CD4-positive, alpha-beta T cell (primary cell): ENCODE measurements around the gene EVPL. TPM values are rescaled to one million over a fixed set of nuclear protein-coding genes. Genes with fewer than 3 reads are reported as not detected.
"Not testable (repeated sequence)": the region's sequence is repeated elsewhere in the genome, so short reads cannot be mapped to it uniquely, and the experiment has no call there.

Experiments
- ATAC-seq: fragments of 200-7000 bp; cut with Tn5 transposase; one replicate; pipeline ENCODE4 v1.10.0; 2022; ENCODE audit warnings: mild to moderate bottlenecking; ENCODE audit not compliant: poor library complexity
- CTCF ChIA-PET: fragments of 350-600 bp; sonication (Branson Sonifier 250); formaldehyde crosslinking; loops from one replicate; lab custom pipeline; 2021; ENCODE audit warnings: antibody characterized with exemption, inconsistent platforms; lab: Charles Lee
- POLR2A ChIA-PET: fragments of 350-600 bp; sonication (Branson Sonifier 250); formaldehyde crosslinking; loops from one replicate; lab custom pipeline; 2021; ENCODE audit warnings: antibody characterized with exemption, inconsistent platforms; lab: Charles Lee
- DNase-seq, 14 experiments: peaks; one replicate each; pipeline ENCODE4 v3.0.0-alpha.2; 2013 to 2020; ENCODE audit warnings: mixed read lengths in 2 of 14
- H3K27ac ChIP-seq, 2 donors: one replicate each; pipeline versions ENCODE4 v1.5.1 to v1.7.0; 2013; ENCODE audit warnings: low read length in 2 of 2, low read depth in 1 of 2, mild to moderate bottlenecking in 1 of 2
- H3K27me3 ChIP-seq, 2 experiments: 1 replicate in 1 of 2; 2 replicates in 1 of 2; pipeline versions ENCODE4 v1.6.1 to v1.7.0; 2013; ENCODE audit warnings: low read length in 2 of 2, control low read depth in 1 of 2, mild to moderate bottlenecking in 1 of 2, moderate library complexity in 1 of 2; ENCODE audit not compliant: insufficient read depth in 2 of 2, control insufficient read depth in 1 of 2
- H3K36me3 ChIP-seq: one replicate; pipeline ENCODE4 v1.6.1; 2013; ENCODE audit warnings: low read length, control low read depth; ENCODE audit not compliant: insufficient read depth
- H3K4me1 ChIP-seq: one replicate; pipeline ENCODE4 v1.6.1; 2013; ENCODE audit warnings: low read length, control low read depth; ENCODE audit not compliant: insufficient read depth
- H3K4me3 ChIP-seq: one replicate; pipeline ENCODE4 v1.5.1; 2013; ENCODE audit warnings: mild to moderate bottlenecking, low read length, moderate library complexity
- H3K9me3 ChIP-seq, 2 experiments: 1 replicate in 1 of 2; 2 replicates in 1 of 2; pipeline versions ENCODE4 v1.6.1 to v1.7.0; 2013; ENCODE audit warnings: low read length in 2 of 2, mild to moderate bottlenecking in 2 of 2, control low read depth in 1 of 2, moderate library complexity in 1 of 2; ENCODE audit not compliant: control insufficient read depth in 1 of 2, insufficient read depth in 1 of 2
- H3K27ac Mint-ChIP-seq: one replicate; pipeline ENCODE4 v1.8.0; 2020; ENCODE audit warnings: mixed read lengths
- H3K27me3 Mint-ChIP-seq: one replicate; pipeline ENCODE4 v1.8.0; 2021; ENCODE audit warnings: mixed read lengths
- H3K36me3 Mint-ChIP-seq: one replicate; pipeline ENCODE4 v1.8.0; 2021; ENCODE audit warnings: low read depth, mixed read lengths
- H3K4me1 Mint-ChIP-seq: one replicate; pipeline ENCODE4 v1.8.0; 2021; ENCODE audit warnings: low read depth, mixed read lengths
- H3K4me3 Mint-ChIP-seq: one replicate; pipeline ENCODE4 v1.8.0; 2020; ENCODE audit warnings: mild to moderate bottlenecking, mixed read lengths
- H3K9me3 Mint-ChIP-seq: one replicate; pipeline ENCODE4 v1.8.0; 2020; ENCODE audit warnings: mixed read lengths
- intact Hi-C, 2 experiments: fragments of 100-400 bp; cut with DNase I in 1 of 2; cut with micrococcal nuclease in 1 of 2; formaldehyde crosslinking; loops; one replicate each; pipeline versions ENCODE4 v1.15.1 to v1.9.0; 2023 to 2025; cut with DNase I, micrococcal nuclease
- total RNA-seq, 174 experiments: library from RNA in 2 of 174; stranded (reverse) in 2 of 174; gene quantifications; one replicate each; pipeline ENCODE4 v1.2.3 and lab custom pipeline; 2021 to 2026
- TF ChIP-seq, protein P1 (sequence below): fragments of 200-600 bp; IDR thresholded peaks from one replicate; pipeline ENCODE4 v1.8.0; 2022; ENCODE audit warnings: antibody characterized with exemption, mild to moderate bottlenecking

EVPL gene
- total RNA-seq, 2 experiments from 2014 or later: 0.14 to 0.38 TPM

- Histone ChIP-seq H3K36me3 (peaks cover 5% of the 10 kb centered on the region), H3K9me3 (no peaks in the 10 kb centered on the region), H3K4me3 (no peak overlapping the region), H3K27me3 (no peaks in the 10 kb centered on the region), H3K4me1 (peaks cover 3% of the 10 kb centered on the region), H3K27ac (no peak overlapping the region)
- intact Hi-C loops: no loop called here
- no peaks in the 10 kb centered on the region for H3K9me3 Mint-ChIP-seq
- TF ChIP-seq, protein P1, sequence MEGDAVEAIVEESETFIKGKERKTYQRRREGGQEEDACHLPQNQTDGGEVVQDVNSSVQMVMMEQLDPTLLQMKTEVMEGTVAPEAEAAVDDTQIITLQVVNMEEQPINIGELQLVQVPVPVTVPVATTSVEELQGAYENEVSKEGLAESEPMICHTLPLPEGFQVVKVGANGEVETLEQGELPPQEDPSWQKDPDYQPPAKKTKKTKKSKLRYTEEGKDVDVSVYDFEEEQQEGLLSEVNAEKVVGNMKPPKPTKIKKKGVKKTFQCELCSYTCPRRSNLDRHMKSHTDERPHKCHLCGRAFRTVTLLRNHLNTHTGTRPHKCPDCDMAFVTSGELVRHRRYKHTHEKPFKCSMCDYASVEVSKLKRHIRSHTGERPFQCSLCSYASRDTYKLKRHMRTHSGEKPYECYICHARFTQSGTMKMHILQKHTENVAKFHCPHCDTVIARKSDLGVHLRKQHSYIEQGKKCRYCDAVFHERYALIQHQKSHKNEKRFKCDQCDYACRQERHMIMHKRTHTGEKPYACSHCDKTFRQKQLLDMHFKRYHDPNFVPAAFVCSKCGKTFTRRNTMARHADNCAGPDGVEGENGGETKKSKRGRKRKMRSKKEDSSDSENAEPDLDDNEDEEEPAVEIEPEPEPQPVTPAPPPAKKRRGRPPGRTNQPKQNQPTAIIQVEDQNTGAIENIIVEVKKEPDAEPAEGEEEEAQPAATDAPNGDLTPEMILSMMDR: no peak
- no peak overlapping the region for H3K4me3 Mint-ChIP-seq
- ATAC-seq (no peak), DNase-seq (peak in 1 of 14 experiments; percentile 31)
- H3K4me1 Mint-ChIP-seq: peaks cover 18% of the 10 kb centered on the region
- H3K27ac Mint-ChIP-seq: no peak overlapping the region
- peaks cover 41% of the 10 kb centered on the region for H3K36me3 Mint-ChIP-seq
- ChIA-PET CTCF (no interaction called here), POLR2A (no interaction called here)
- H3K27me3 Mint-ChIP-seq: no peaks in the 10 kb centered on the region
Measured at GRCh38 chr17:75970011-75970523, 57.0 kb downstream of the EVPL start.

- H3K4me3 Mint-ChIP-seq, H3K4me1 ChIP-seq, H3K4me3 ChIP-seq, H3K27ac Mint-ChIP-seq, H3K27me3 Mint-ChIP-seq, ATAC-seq, H3K27me3 ChIP-seq, intact Hi-C loops, H3K9me3 Mint-ChIP-seq, H3K9me3 ChIP-seq, DNase-seq, H3K27ac ChIP-seq, POLR2A ChIA-PET, H3K36me3 ChIP-seq: not testable (repeated sequence)
- H3K4me1 Mint-ChIP-seq: peaks cover 18% of the 10 kb centered on the region
- CTCF ChIA-PET: interaction anchor here (1.2 kb wide), 2 partner anchors 10 to 113 kb away, joined by 3 read pairs; partner anchors contain the start of genes ACOX1 and TEN1
- H3K36me3 Mint-ChIP-seq: peaks cover 37% of the 10 kb centered on the region
Measured at GRCh38 chr17:75969044-75969443, 58.1 kb downstream of the EVPL start.

DNA sequence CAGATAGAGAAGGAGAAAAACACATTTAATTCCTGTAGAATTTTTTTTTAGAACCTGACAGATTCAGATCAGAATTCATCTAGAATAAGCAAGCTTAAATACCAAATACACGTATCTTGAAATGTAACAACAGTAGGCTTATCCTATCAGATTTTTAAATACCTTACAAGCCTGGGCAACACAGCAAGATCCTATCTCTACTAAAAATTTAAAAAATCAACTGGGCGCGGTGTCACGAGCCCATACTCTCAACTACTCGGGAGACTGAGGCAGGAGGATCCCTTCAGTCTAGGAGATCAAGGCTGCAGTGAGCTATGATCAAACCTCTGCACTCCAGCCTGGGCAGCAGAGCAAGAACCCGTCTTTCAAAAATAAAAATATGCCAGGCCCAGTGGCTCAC lies 61.6 kb downstream of the EVPL start:
- Mint-ChIP-seq H3K9me3 (no peaks in the 10 kb centered on the region), H3K4me1 (peaks cover 15% of the 10 kb centered on the region), H3K27ac (no peak overlapping the region), H3K36me3 (peaks cover 19% of the 10 kb centered on the region), H3K27me3 (no peaks in the 10 kb centered on the region), H3K4me3 (no peak overlapping the region)
- no peaks in the 10 kb centered on the region for H3K27me3 ChIP-seq
- H3K4me1 ChIP-seq: peaks cover 3% of the 10 kb centered on the region
- H3K27ac ChIP-seq: no peak overlapping the region
- intact Hi-C loops: no loop called here
- ATAC-seq (no peak), DNase-seq (no peak)
- H3K9me3 ChIP-seq: no peaks in the 10 kb centered on the region
- POLR2A ChIA-PET: no interaction called here
- no peaks in the 10 kb centered on the region for H3K36me3 ChIP-seq
- CTCF ChIA-PET: no interaction called here
- no peak overlapping the region for H3K4me3 ChIP-seq
- TF ChIP-seq, protein P1: no peak
